ENCODE data around the gene CAPZB. TPM values are rescaled to one million over a fixed set of nuclear protein-coding genes. Genes with fewer than 3 reads are reported as not detected.
A peak's percentile ranks its signal among the peaks of the same experiment; 100 is the strongest.

The CAPZB gene
- total RNA-seq, 1 experiment from 2014 or later: 348 TPM

GRCh38 chr1:19478322-19478721 is 7.0 kb downstream of the CAPZB start:
- no peak overlapping the region for H3K9ac ChIP-seq (ENCODE audit: extremely low read depth, insufficient read length, low read length)
- no peak overlapping the region for H2BK15ac ChIP-seq (ENCODE audit: low read depth, low read length)
- no peaks in the 10 kb centered on the region for H3K27me3 ChIP-seq (ENCODE audit: insufficient read depth, low read length)
- no peak overlapping the region for H2BK20ac ChIP-seq (ENCODE audit: low read depth, low read length, poor library complexity, severe bottlenecking)
- no peak overlapping the region for H3K4ac ChIP-seq (ENCODE audit: low read depth, low read length)
- no CpG with 5 or more reads among the region's 9 CpGs for WGBS (ENCODE audit: extremely low coverage, insufficient read length, low lambda C conversion rate)
- no peak overlapping the region for H2BK120ac ChIP-seq (ENCODE audit: low read depth, low read length, poor library complexity, severe bottlenecking)
- Mint-ChIP-seq H3K4me3 (peak overlapping the region in 1 of 2 experiments; percentile 26; a peak in 2 of 5 replicates), H3K27me3 (ENCODE audit: low read depth) (no peaks in the 10 kb centered on the region), H3K36me3 (ENCODE audit: insufficient read depth in 1 of 3, low read depth in 3 of 3) (peaks cover 7 to 30% (median 23%) of the 10 kb centered on the region in 3 experiments; a peak in 6 of 7 replicates), H3K27ac (no peak overlapping the region), H3K9me3 (no peaks in the 10 kb centered on the region), H3K4me1 (peaks cover 60 to 61% of the 10 kb centered on the region in 2 experiments)
- no peak for DNase-seq
- H3K23me2 ChIP-seq (ENCODE audit: insufficient read length, low read depth, low read length, poor library complexity, severe bottlenecking): peaks cover under 1% of the 10 kb centered on the region
- H3T11ph ChIP-seq (ENCODE audit: low read length): no peak overlapping the region
- H3K9me3 ChIP-seq (ENCODE audit: control insufficient read depth, low read depth, low read length): no peaks in the 10 kb centered on the region
- no peak overlapping the region for H3K18ac ChIP-seq (ENCODE audit: insufficient read length, low read depth, low read length)
- H4K8ac ChIP-seq (replicated peaks; ENCODE audit: insufficient read length, low read depth, low read length): no peak overlapping the region
- H3K4me2 ChIP-seq (ENCODE audit: insufficient read depth, insufficient read length, low read length): no peak overlapping the region
- no peaks in the 10 kb centered on the region for H4K20me1 ChIP-seq (ENCODE audit: control insufficient read depth, insufficient read depth, insufficient read length)
- H2BK5ac ChIP-seq (ENCODE audit: insufficient read length, low read length): no peak overlapping the region
- no peak overlapping the region for H3K27ac ChIP-seq (ENCODE audit: insufficient read length, low read depth, low read length)
- H3K14ac ChIP-seq (ENCODE audit: insufficient read depth, low read length): no peak overlapping the region
- H3K56ac ChIP-seq (ENCODE audit: insufficient read length, low read depth, low read length): no peak overlapping the region
- no peak for TF ChIP-seq CTCF (conservative IDR thresholded peaks at IDR 0.05)
- no peak overlapping the region for H4K91ac ChIP-seq (ENCODE audit: insufficient read length, low read depth, low read length)
- peaks cover 11% of the 10 kb centered on the region for H3K79me1 ChIP-seq (ENCODE audit: insufficient read depth, low read depth, low read length, poor library complexity, severe bottlenecking)
- H3K79me2 ChIP-seq (ENCODE audit: insufficient read depth, low read length): peaks cover 88% of the 10 kb centered on the region
- H2BK12ac ChIP-seq (ENCODE audit: insufficient read length, low read depth, low read length): no peak overlapping the region
- no peak overlapping the region for H3K23ac ChIP-seq (ENCODE audit: insufficient read length, low read depth, low read length)
- no peak overlapping the region for H2AK5ac ChIP-seq (ENCODE audit: insufficient read length, low read length)
- no peak overlapping the region for H4K5ac ChIP-seq (ENCODE audit: insufficient read length, low read depth, low read length)
- H2AFZ ChIP-seq (ENCODE audit: low read length): no peak overlapping the region
- peaks cover 33% of the 10 kb centered on the region for H3K4me1 ChIP-seq (ENCODE audit: insufficient read depth, low read length)

Measured in H9 (cell line).